GM12892 (cell line): ENCODE results near the gene CFAP251.

ENCODE experiments used
- POLR2A ChIP-seq: IDR thresholded peaks from 2 replicates; pipeline ENCODE4 v1.6.1; 2011; ENCODE audit warnings: low read depth, low read length, control low read depth
- POLR2AphosphoS5 ChIP-seq: IDR thresholded peaks from 2 replicates; pipeline ENCODE4 v1.6.1; 2011; ENCODE audit warnings: low read depth, low read length, control low read depth
- TAF1 ChIP-seq: IDR thresholded peaks from 2 replicates; pipeline ENCODE4 v1.6.1; 2011; ENCODE audit warnings: low read depth, mild to moderate bottlenecking, control low read depth, low read length, borderline replicate concordance

GRCh38 chr12:121969726-121970125, 51.3 kb downstream of the CFAP251 start:
- TF ChIP-seq TAF1 = no peak
- no peak for TF ChIP-seq POLR2AphosphoS5
- TF ChIP-seq POLR2A = no peak
